CD8-positive, alpha-beta memory T cell (primary cell): ENCODE data around the gene CNGB1. TPM values are rescaled to one million over a fixed set of nuclear protein-coding genes. Genes with fewer than 3 reads are reported as not detected.
"Not testable (repeated sequence)": the region's sequence is repeated elsewhere in the genome, so short reads cannot be mapped to it uniquely, and the experiment has no call there.

Source experiments
- CTCF ChIA-PET: fragments of 350-600 bp; sonication (Branson Sonifier 250); formaldehyde crosslinking; loops from one replicate; lab custom pipeline; 2021; ENCODE audit warnings: antibody characterized with exemption; lab: Charles Lee
- POLR2A ChIA-PET: fragments of 350-600 bp; sonication (Branson Sonifier 250); formaldehyde crosslinking; loops from one replicate; lab custom pipeline; 2021; ENCODE audit warnings: antibody characterized with exemption; lab: Charles Lee
- DNase-seq, 5 donors: peaks; one replicate each; pipeline versions ENCODE4 v3.0.0 to v3.0.0-alpha.2; 2020 to 2022; ENCODE audit warnings: mixed read lengths in 1 of 5
- H3K27ac ChIP-seq: one replicate; pipeline ENCODE4 v1.7.0; 2013; ENCODE audit warnings: low read depth, mild to moderate bottlenecking, low read length, moderate library complexity
- H3K27me3 ChIP-seq: 2 replicates; pipeline ENCODE4 v1.7.0; 2013; ENCODE audit warnings: low read length, mild to moderate bottlenecking; ENCODE audit not compliant: insufficient read depth, poor library complexity, severe bottlenecking
- H3K36me3 ChIP-seq: 2 replicates; pipeline ENCODE4 v1.7.0; 2013; ENCODE audit warnings: mild to moderate bottlenecking, low read length, moderate library complexity; ENCODE audit not compliant: insufficient read depth
- H3K4me1 ChIP-seq: 2 replicates; pipeline ENCODE4 v1.7.0; 2013; ENCODE audit warnings: mild to moderate bottlenecking, low read length, moderate library complexity; ENCODE audit not compliant: insufficient read depth
- H3K4me3 ChIP-seq: 2 replicates; pipeline ENCODE4 v1.7.0; 2013; ENCODE audit warnings: mild to moderate bottlenecking, low read length
- H3K9me3 ChIP-seq: 2 replicates; pipeline ENCODE4 v1.7.0; 2013; ENCODE audit warnings: mild to moderate bottlenecking, low read length
- H3K27ac Mint-ChIP-seq, 8 donors: one replicate each; pipeline ENCODE4 v1.8.0; 2020 to 2021; ENCODE audit warnings: mixed read lengths in 8 of 8, mild to moderate bottlenecking in 6 of 8, inconsistent platforms in 3 of 8, moderate library complexity in 3 of 8
- H3K27me3 Mint-ChIP-seq, 2 donors: one replicate each; pipeline ENCODE4 v1.8.0; 2020 to 2021; ENCODE audit warnings: mixed read lengths in 2 of 2, mild to moderate bottlenecking in 1 of 2, moderate library complexity in 1 of 2
- H3K36me3 Mint-ChIP-seq, 3 donors: one replicate each; pipeline ENCODE4 v1.8.0; 2020 to 2021; ENCODE audit warnings: mixed read lengths in 3 of 3, inconsistent platforms in 1 of 3, mild to moderate bottlenecking in 1 of 3
- H3K4me1 Mint-ChIP-seq, 3 donors: one replicate each; pipeline ENCODE4 v1.8.0; 2020 to 2021; ENCODE audit warnings: mixed read lengths in 3 of 3, inconsistent platforms in 1 of 3, mild to moderate bottlenecking in 1 of 3
- H3K4me3 Mint-ChIP-seq, 7 donors: one replicate each; pipeline ENCODE4 v1.8.0; 2020 to 2021; ENCODE audit warnings: mixed read lengths in 7 of 7, mild to moderate bottlenecking in 6 of 7, moderate library complexity in 4 of 7, inconsistent platforms in 2 of 7
- H3K9me3 Mint-ChIP-seq, 5 donors: one replicate each; pipeline ENCODE4 v1.8.0; 2020 to 2022; ENCODE audit warnings: mixed read lengths in 5 of 5, mild to moderate bottlenecking in 3 of 5, moderate library complexity in 2 of 5, inconsistent platforms in 1 of 5
- polyA plus RNA-seq: library from polyadenylated mRNA; unstranded; fragments of 300-500 nt; fragmentation: Illumina TruSeq; gene quantifications from one replicate; pipeline ENCODE4 v1.2.3, GENCODE V29; 2021
- total RNA-seq, 2 experiments: library from RNA; stranded (reverse); gene quantifications; one replicate each; pipeline ENCODE4 v1.2.3, GENCODE V29; 2021

CNGB1 gene
- total and polyA plus RNA-seq, 3 experiments from 2014 or later: not detected

- H3K27ac ChIP-seq: no peak overlapping the region
- no peak overlapping the region for H3K27ac Mint-ChIP-seq
- no peaks in the 10 kb centered on the region for H3K36me3 ChIP-seq
- no peaks in the 10 kb centered on the region for H3K36me3 Mint-ChIP-seq
- H3K9me3 Mint-ChIP-seq: peaks cover 0 to 2% (median 0%) of the 10 kb centered on the region in 5 donors
- DNase-seq: no peak
- POLR2A ChIA-PET: interaction anchor here (0.6 to 0.7 kb wide), 2 partner anchors 282 to 359 kb away, joined by 3 to 4 read pairs; no protein-coding TSS in a partner anchor
- no peak overlapping the region for H3K4me3 ChIP-seq
- no peak overlapping the region for H3K4me3 Mint-ChIP-seq
- H3K27me3 ChIP-seq: no peaks in the 10 kb centered on the region
- H3K27me3 Mint-ChIP-seq: peaks cover 4 to 7% of the 10 kb centered on the region in 2 donors
- CTCF ChIA-PET: interaction anchor here (0.7 to 1.2 kb wide), 2 partner anchors 12 to 665 kb away, joined by 3 read pairs; no protein-coding TSS in a partner anchor
- no peaks in the 10 kb centered on the region for H3K9me3 ChIP-seq
- no peaks in the 10 kb centered on the region for H3K4me1 ChIP-seq
- H3K4me1 Mint-ChIP-seq: no peaks in the 10 kb centered on the region
These were observed 50.6 kb downstream of the CNGB1 start for GRCh38 chr16:57920215-57920879.

DNA sequence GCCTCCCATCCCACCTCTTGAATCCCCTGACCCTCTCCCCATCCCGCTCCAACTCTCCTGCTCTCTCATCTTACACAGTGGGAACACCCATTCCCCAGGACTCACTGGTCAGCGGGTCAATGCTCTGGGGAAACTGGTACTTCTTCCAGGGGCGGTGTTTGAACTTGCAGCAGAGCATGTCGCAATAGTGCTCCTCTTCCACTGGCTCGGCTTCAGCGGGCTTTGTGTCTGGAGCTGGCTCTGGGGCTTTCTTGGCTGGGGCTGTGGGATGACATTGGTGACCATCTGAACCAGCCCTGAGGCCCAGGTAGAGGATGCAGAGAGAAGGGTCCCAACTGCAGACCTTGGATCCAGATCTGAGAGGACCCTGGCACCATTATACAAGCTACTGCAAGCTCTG lies 51.9 kb downstream of the CNGB1 start:
- H3K27me3 Mint-ChIP-seq: peaks cover 1 to 10% of the 10 kb centered on the region in 2 donors
- H3K27ac Mint-ChIP-seq: no peak overlapping the region
- peaks cover 0 to 2% (median 0%) of the 10 kb centered on the region in 5 donors for H3K9me3 Mint-ChIP-seq
- DNase-seq: no peak
- H3K9me3 ChIP-seq: no peaks in the 10 kb centered on the region
- no peaks in the 10 kb centered on the region for H3K4me1 Mint-ChIP-seq
- CTCF ChIA-PET: interaction anchor here (1.2 kb wide), 1 partner anchor 13 kb away, joined by 3 read pairs; no protein-coding TSS in a partner anchor
- no peaks in the 10 kb centered on the region for H3K36me3 ChIP-seq
- POLR2A ChIA-PET: no interaction called here
- no peaks in the 10 kb centered on the region for H3K36me3 Mint-ChIP-seq
- H3K4me3 Mint-ChIP-seq: no peak overlapping the region
- H3K4me3 ChIP-seq: no peak overlapping the region
- H3K27me3 ChIP-seq: no peaks in the 10 kb centered on the region
- no peaks in the 10 kb centered on the region for H3K4me1 ChIP-seq
- no peak overlapping the region for H3K27ac ChIP-seq

DNA sequence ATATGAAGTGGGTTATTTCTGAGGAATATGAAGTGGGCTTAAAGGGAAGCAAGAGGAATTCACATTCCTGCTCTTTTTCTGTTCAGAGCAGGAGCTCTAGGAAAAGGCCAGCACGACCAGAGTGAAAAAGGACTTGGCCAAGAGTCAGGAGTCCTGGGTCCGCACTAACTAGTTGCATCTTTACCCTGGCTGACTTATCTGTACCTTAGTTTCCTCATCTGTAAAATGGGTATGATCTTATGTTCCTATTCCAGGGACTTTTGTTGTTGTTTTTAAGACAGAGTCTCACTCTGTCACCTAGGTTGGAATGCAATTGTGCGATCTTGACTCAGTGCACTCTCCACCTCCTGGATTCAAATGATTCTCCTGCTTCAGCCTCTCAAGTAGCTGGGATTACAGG lies 52.5 kb downstream of the CNGB1 start:
- POLR2A ChIA-PET: no interaction called here
- CTCF ChIA-PET: no interaction called here
- no peaks in the 10 kb centered on the region for H3K4me1 Mint-ChIP-seq

GRCh38 chr16:57917929-57918328 lies 53.0 kb downstream of the CNGB1 start:
- H3K4me1 ChIP-seq, H3K9me3 ChIP-seq, H3K4me3 Mint-ChIP-seq, H3K36me3 ChIP-seq, POLR2A ChIA-PET, H3K4me3 ChIP-seq, H3K27ac Mint-ChIP-seq, CTCF ChIA-PET, H3K4me1 Mint-ChIP-seq, H3K27ac ChIP-seq, H3K36me3 Mint-ChIP-seq, H3K27me3 ChIP-seq, H3K9me3 Mint-ChIP-seq, H3K27me3 Mint-ChIP-seq: not testable (repeated sequence)
- peak in 1 of 5 donors; percentile 13 for DNase-seq

More for the DNA sequence above, 52.5 kb downstream of the CNGB1 start:
- H3K36me3 ChIP-seq: no peaks in the 10 kb centered on the region
- H3K27me3 Mint-ChIP-seq: peaks cover 1 to 7% of the 10 kb centered on the region in 2 donors
- no peak overlapping the region for H3K27ac ChIP-seq
- no peak for DNase-seq
- H3K36me3 Mint-ChIP-seq: no peaks in the 10 kb centered on the region
- no peak overlapping the region for H3K27ac Mint-ChIP-seq
- H3K27me3 ChIP-seq: no peaks in the 10 kb centered on the region
- no peaks in the 10 kb centered on the region for H3K4me1 ChIP-seq
- H3K9me3 ChIP-seq: no peaks in the 10 kb centered on the region
- H3K4me3 ChIP-seq: no peak overlapping the region
- peaks cover 0 to 2% (median 0%) of the 10 kb centered on the region in 5 donors for H3K9me3 Mint-ChIP-seq
- H3K4me3 Mint-ChIP-seq: no peak overlapping the region

GRCh38 chr16:57917489-57917888 lies 53.4 kb downstream of the CNGB1 start:
- H3K27me3 Mint-ChIP-seq, CTCF ChIA-PET, H3K4me1 Mint-ChIP-seq, H3K36me3 ChIP-seq, POLR2A ChIA-PET, H3K27ac ChIP-seq, H3K9me3 ChIP-seq, H3K4me1 ChIP-seq, H3K4me3 ChIP-seq, H3K27me3 ChIP-seq, DNase-seq, H3K36me3 Mint-ChIP-seq, H3K4me3 Mint-ChIP-seq, H3K9me3 Mint-ChIP-seq: not testable (repeated sequence)
- peak overlapping the region in 1 of 8 donors; percentile 14 for H3K27ac Mint-ChIP-seq

GRCh38 chr16:57916735-57917438 lies 54.0 kb downstream of the CNGB1 start:
- no peaks in the 10 kb centered on the region for H3K4me1 ChIP-seq
- H3K9me3 Mint-ChIP-seq: peaks cover 0 to 2% (median 0%) of the 10 kb centered on the region in 5 donors
- no peaks in the 10 kb centered on the region for H3K27me3 ChIP-seq
- POLR2A ChIA-PET: no interaction called here
- no peaks in the 10 kb centered on the region for H3K4me1 Mint-ChIP-seq
- DNase-seq: peak in 1 of 5 donors; percentile 25
- H3K36me3 ChIP-seq: no peaks in the 10 kb centered on the region
- CTCF ChIA-PET: interaction anchor here (1.4 kb wide), 1 partner anchor 10 kb away, joined by 4 read pairs; no protein-coding TSS in a partner anchor
- peaks cover 1 to 6% of the 10 kb centered on the region in 2 donors for H3K27me3 Mint-ChIP-seq
- no peak overlapping the region for H3K4me3 Mint-ChIP-seq
- H3K27ac ChIP-seq: no peak overlapping the region
- no peak overlapping the region for H3K4me3 ChIP-seq
- H3K36me3 Mint-ChIP-seq: no peaks in the 10 kb centered on the region
- no peak overlapping the region for H3K27ac Mint-ChIP-seq
- no peaks in the 10 kb centered on the region for H3K9me3 ChIP-seq

GRCh38 chr16:57915811-57916488 lies 55.0 kb downstream of the CNGB1 start:
- CTCF ChIA-PET: interaction anchor here (1.4 kb wide), 1 partner anchor 9 kb away, joined by 4 read pairs; no protein-coding TSS in a partner anchor
- Mint-ChIP-seq H3K27ac (peak overlapping the region in 1 of 8 donors; percentile 15), H3K27me3 (peaks cover 1 to 10% of the 10 kb centered on the region in 2 donors), H3K36me3 (no peaks in the 10 kb centered on the region), H3K9me3 (peaks cover 0 to 2% (median 0%) of the 10 kb centered on the region in 5 donors), H3K4me3 (no peak overlapping the region), H3K4me1 (no peaks in the 10 kb centered on the region)
- no peak overlapping the region for H3K27ac ChIP-seq
- DNase-seq: peak in 1 of 5 donors; percentile 15
- no peaks in the 10 kb centered on the region for H3K36me3 ChIP-seq
- POLR2A ChIA-PET: no interaction called here
- no peaks in the 10 kb centered on the region for H3K9me3 ChIP-seq
- H3K4me1 ChIP-seq: no peaks in the 10 kb centered on the region
- no peaks in the 10 kb centered on the region for H3K27me3 ChIP-seq
- no peak overlapping the region for H3K4me3 ChIP-seq

DNA sequence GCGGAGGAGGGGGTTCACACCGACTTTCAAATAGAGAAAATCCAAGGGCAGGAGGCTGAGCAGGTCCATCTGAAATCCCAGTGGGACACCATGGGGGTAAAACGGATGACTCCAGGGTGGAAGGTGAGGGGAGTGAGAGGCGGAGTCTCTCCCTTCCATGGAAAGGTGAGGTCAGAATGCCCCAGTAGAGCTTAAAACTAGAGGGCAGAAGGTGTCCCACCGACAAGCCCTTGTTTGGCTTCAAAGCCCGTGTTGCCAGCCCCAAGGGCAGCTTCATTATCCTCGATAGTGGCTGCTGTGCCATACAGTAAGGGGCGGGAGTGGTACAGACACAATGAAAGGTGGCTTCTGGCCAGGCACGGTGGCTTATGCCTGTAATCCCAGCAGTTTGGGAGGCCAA lies 55.7 kb downstream of the CNGB1 start:
- H3K4me3 ChIP-seq: no peak overlapping the region
- no peaks in the 10 kb centered on the region for H3K27me3 ChIP-seq
- CTCF ChIA-PET: no interaction called here
- POLR2A ChIA-PET: no interaction called here
- H3K36me3 ChIP-seq: no peaks in the 10 kb centered on the region
- no peak overlapping the region for H3K4me3 Mint-ChIP-seq
- H3K27ac Mint-ChIP-seq: no peak overlapping the region
- peaks cover 1 to 10% of the 10 kb centered on the region in 2 donors for H3K27me3 Mint-ChIP-seq
- no peaks in the 10 kb centered on the region for H3K36me3 Mint-ChIP-seq
- DNase-seq: no peak
- no peak overlapping the region for H3K27ac ChIP-seq
- no peaks in the 10 kb centered on the region for H3K4me1 ChIP-seq
- H3K9me3 Mint-ChIP-seq: peaks cover 0 to 2% (median 0%) of the 10 kb centered on the region in 5 donors
- H3K9me3 ChIP-seq: no peaks in the 10 kb centered on the region
- no peaks in the 10 kb centered on the region for H3K4me1 Mint-ChIP-seq
